WERI-Rb-1 (cell line): ENCODE results near the gene TGM1.

Experiments used
- DNase-seq: peaks from one replicate; pipeline ENCODE4 v3.0.0-alpha.2; 2020
- H3K27ac ChIP-seq: fragments of 250-450 bp; sonication (Bioruptor Pico); 2 replicates; pipeline ENCODE4 v1.5.1; 2020; ENCODE audit warnings: mild to moderate bottlenecking, moderate library complexity
- H3K27me3 ChIP-seq: fragments of 250-450 bp; sonication (Bioruptor Pico); 2 replicates; pipeline ENCODE4 v1.5.1; 2021; ENCODE audit warnings: mild to moderate bottlenecking, low read depth, moderate library complexity; ENCODE audit not compliant: insufficient read depth, severe bottlenecking
- H3K36me3 ChIP-seq: fragments of 250-450 bp; sonication (Bioruptor Pico); 2 replicates; pipeline ENCODE4 v1.5.1; 2020; ENCODE audit warnings: mild to moderate bottlenecking, moderate library complexity
- H3K4me3 ChIP-seq: 2 replicates; pipeline ENCODE4 v1.5.1; 2011; ENCODE audit warnings: low read depth, mild to moderate bottlenecking, control low read depth, low read length
- H3K9me3 ChIP-seq: fragments of 250-450 bp; sonication (Bioruptor Pico); 2 replicates; pipeline ENCODE4 v1.5.1; 2021; ENCODE audit warnings: mild to moderate bottlenecking, moderate library complexity; ENCODE audit not compliant: severe bottlenecking
- TF ChIP-seq, protein P1 (sequence below): IDR thresholded peaks from 2 replicates; pipeline ENCODE4 v1.5.1; 2011; ENCODE audit warnings: low read depth, mild to moderate bottlenecking, control low read depth, inconsistent platforms, low read length

TGM1 gene

DNA sequence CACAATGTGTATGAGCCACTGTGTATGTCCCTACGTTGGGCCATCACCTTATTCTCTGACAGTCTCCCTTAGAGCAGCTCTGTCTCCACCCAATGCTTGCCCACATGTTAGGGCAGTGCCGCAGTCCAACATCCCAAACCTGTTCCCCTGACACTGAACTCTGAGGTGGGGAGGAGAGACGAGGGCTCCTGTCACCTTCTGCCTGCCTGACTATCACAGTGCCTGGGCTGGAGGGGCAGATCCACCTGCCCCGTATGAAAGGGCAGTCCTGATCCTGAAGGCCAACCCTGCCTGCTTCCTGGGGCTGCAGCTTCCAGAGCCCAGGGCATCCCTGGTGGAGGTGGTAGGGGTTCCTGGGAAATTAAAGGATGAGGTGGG is 2.2 kb downstream of the TGM1 start:
- H3K36me3 ChIP-seq: no peaks in the 10 kb centered on the region
- no peak for DNase-seq
- TF ChIP-seq, protein P1, sequence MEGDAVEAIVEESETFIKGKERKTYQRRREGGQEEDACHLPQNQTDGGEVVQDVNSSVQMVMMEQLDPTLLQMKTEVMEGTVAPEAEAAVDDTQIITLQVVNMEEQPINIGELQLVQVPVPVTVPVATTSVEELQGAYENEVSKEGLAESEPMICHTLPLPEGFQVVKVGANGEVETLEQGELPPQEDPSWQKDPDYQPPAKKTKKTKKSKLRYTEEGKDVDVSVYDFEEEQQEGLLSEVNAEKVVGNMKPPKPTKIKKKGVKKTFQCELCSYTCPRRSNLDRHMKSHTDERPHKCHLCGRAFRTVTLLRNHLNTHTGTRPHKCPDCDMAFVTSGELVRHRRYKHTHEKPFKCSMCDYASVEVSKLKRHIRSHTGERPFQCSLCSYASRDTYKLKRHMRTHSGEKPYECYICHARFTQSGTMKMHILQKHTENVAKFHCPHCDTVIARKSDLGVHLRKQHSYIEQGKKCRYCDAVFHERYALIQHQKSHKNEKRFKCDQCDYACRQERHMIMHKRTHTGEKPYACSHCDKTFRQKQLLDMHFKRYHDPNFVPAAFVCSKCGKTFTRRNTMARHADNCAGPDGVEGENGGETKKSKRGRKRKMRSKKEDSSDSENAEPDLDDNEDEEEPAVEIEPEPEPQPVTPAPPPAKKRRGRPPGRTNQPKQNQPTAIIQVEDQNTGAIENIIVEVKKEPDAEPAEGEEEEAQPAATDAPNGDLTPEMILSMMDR: no peak
- H3K27ac ChIP-seq: no peak overlapping the region
- no peak overlapping the region for H3K4me3 ChIP-seq
- H3K27me3 ChIP-seq: no peaks in the 10 kb centered on the region
- no peaks in the 10 kb centered on the region for H3K9me3 ChIP-seq

DNA sequence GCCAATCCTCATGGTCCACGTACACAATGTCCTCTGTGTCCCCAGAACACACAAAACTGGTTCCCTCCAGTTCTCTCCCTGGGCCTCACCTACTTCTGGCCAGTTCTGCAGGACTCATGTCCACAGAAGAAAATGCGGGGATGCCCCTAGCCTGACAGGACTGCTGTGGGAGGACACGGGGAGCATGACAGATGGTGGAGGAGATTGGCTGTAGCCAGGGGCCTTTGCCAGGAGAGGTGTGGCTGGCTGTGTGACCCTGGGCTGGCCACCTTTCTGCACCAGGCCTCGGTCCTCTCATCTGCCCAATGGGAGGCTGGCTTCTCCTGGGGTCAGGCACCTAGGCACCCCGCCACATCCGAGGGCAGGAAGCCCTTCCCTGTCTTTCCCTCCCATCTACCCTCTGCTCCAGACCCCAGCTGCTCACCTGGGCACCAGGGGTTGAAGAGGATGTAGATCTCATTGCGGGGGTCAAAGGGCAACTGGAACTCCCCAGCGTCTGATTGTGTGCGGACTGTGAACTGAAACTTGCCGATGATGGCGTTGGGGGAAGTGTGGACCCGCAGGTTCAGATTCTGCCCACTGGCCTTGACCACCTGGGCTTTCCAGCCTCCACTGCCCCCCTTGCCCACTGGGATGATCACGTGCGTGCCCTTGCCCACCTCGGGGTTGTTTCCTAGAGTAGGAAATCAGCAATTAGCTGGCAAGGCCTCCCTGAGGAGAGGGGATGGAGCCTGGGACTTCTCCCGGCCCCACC is 2.8 kb downstream of the TGM1 start:
- H3K4me3 ChIP-seq: no peak overlapping the region
- no peaks in the 10 kb centered on the region for H3K27me3 ChIP-seq
- no peaks in the 10 kb centered on the region for H3K9me3 ChIP-seq
- no peak for DNase-seq
- H3K36me3 ChIP-seq: no peaks in the 10 kb centered on the region
- no peak overlapping the region for H3K27ac ChIP-seq
- TF ChIP-seq, protein P1: no peak

DNA sequence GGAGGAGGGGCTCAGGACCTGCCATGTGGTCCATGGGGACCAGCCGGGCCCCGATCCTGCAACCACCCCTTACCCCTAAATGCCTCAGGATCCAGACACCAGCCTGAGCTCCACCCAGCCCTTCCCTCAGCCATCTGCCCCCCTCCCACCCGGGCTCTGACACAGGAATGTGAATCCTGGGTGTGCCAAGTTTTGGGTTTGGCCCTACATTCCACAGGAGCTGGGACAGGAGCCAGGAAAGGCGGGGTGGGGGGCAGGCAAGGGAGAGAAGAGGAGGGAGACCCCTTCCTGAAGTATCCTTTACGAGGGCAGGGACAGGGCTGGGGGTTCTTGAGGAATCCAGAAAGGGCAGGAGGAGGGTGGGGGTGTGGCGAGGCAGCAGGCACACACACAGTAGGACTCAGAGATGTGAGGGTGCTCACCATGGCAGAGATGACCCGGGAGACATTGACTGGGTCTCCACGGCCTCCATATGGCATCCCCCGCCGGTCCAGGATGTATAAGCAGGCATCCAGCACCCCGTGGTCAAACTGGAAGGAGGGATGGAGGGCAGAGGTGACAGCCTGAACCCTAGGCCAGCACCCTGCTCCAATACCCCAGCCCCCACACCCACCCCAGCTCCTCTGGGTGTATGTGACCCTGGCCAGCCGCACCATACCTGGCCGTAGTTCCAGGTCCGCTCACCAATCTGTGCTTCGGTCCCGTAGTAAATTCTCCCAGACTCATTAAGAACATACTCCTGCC is 3.5 kb downstream of the TGM1 start:
- H3K4me3 ChIP-seq: no peak overlapping the region
- TF ChIP-seq, protein P1: no peak
- no peaks in the 10 kb centered on the region for H3K9me3 ChIP-seq
- DNase-seq: no peak
- no peaks in the 10 kb centered on the region for H3K27me3 ChIP-seq
- H3K36me3 ChIP-seq: no peaks in the 10 kb centered on the region; the same call in 1 of the 2 replicates
- H3K27ac ChIP-seq: no peak overlapping the region

DNA sequence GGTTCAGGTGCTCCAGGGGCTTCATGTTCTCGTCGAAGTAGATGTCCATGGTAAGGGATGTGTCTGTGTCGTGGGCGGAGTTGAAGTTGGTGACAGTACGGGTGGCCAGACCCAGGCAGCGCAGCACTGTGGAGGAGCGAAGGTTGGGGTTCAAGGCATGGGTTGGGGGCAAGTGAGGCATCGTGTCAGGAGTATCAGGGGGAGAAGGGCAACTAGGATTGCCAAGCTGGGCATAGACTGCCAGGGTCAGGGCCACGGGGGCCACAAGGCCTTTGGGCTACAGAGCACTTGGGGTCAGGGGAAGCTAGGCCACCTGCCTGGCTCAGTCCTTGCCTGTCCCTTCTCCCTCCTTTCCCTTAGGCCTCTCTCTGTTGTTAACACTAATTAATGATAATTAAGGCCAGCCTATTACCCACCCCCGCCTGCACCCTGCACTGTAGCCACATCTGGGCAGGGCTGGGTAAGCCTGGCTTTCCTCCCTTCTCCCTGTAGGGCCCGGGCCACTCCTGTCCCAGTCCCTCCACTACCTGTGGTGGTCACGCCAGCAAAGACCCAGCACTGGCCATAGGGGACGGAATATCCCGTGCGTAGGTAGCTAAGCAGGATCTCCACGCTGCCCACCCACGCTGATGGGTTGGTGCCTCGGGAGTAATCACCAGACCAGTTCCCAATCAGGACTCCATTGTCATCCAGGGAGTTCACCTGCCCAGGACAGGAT is 4.3 kb downstream of the TGM1 start:
- Histone ChIP-seq H3K4me3 (no peak overlapping the region), H3K27me3 (no peaks in the 10 kb centered on the region), H3K36me3 (no peaks in the 10 kb centered on the region; the same call in 1 of the 2 replicates), H3K27ac (no peak overlapping the region), H3K9me3 (no peaks in the 10 kb centered on the region)
- TF ChIP-seq, protein P1: no peak
- DNase-seq: no peak

DNA sequence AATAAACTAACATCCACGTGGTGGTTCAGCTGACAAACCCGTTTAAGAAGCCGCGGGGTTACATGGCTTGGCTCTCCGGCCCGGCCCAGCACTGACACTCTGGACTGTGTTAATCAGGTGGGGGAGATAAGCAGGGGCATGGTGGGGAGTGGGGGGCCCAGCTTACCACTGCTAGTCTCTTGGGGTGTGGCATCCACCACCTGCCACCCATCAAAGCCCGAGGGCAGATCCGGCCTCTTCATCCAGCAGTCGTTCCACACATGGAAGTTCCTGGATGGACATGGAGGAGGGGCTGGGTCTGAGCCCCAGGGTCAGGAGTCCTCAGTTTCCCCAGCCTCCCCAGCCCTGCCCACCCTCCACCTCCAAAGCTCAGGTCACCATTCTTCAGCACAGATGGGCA is 4.9 kb downstream of the TGM1 start:
- Histone ChIP-seq H3K36me3 (no peaks in the 10 kb centered on the region; the same call in 1 of the 2 replicates), H3K27me3 (no peaks in the 10 kb centered on the region), H3K27ac (no peak overlapping the region), H3K4me3 (no peak overlapping the region), H3K9me3 (no peaks in the 10 kb centered on the region)
- no peak for DNase-seq
- TF ChIP-seq, protein P1: no peak
